Activated B cell treated with CpG ODN at 0.5 μM for 24 hours (primary cell): ENCODE results near the gene ARMC12. TPM values are rescaled to one million over a fixed set of nuclear protein-coding genes. Genes with fewer than 3 reads are reported as not detected.

Source experiments
- ATAC-seq: fragments of 200-7000 bp; cut with Tn5 transposase; one replicate; pipeline ENCODE4 v1.10.0; 2021; ENCODE audit warnings: low read depth, mild to moderate bottlenecking, moderate library complexity
- CTCF ChIA-PET: fragments of 350-600 bp; sonication (Branson Sonifier 250); formaldehyde crosslinking; loops from one replicate; lab custom pipeline; 2021; ENCODE audit warnings: antibody characterized with exemption; lab: Charles Lee
- POLR2A ChIA-PET: fragments of 350-600 bp; sonication (Branson Sonifier 250); formaldehyde crosslinking; loops from one replicate; lab custom pipeline; 2021; ENCODE audit warnings: antibody characterized with exemption; lab: Charles Lee
- DNase-seq: peaks from one replicate; pipeline ENCODE4 v3.0.0; 2022
- H3K27ac Mint-ChIP-seq: one replicate; pipeline ENCODE4 v1.8.0; 2020; ENCODE audit warnings: mixed read lengths
- H3K27me3 Mint-ChIP-seq: one replicate; pipeline ENCODE4 v1.8.0; 2021; ENCODE audit warnings: mixed read lengths
- H3K36me3 Mint-ChIP-seq: one replicate; pipeline ENCODE4 v1.8.0; 2021; ENCODE audit warnings: low read depth, mixed read lengths
- H3K4me1 Mint-ChIP-seq: one replicate; pipeline ENCODE4 v1.8.0; 2021; ENCODE audit warnings: mixed read lengths
- H3K4me3 Mint-ChIP-seq: one replicate; pipeline ENCODE4 v1.8.0; 2020; ENCODE audit warnings: mild to moderate bottlenecking, mixed read lengths
- H3K9me3 Mint-ChIP-seq: one replicate; pipeline ENCODE4 v1.8.0; 2020; ENCODE audit warnings: mixed read lengths
- CTCF ChIP-seq: fragments of 200-600 bp; IDR thresholded peaks from one replicate; pipeline ENCODE4 v1.8.0; 2022; ENCODE audit warnings: antibody characterized with exemption, mild to moderate bottlenecking
- intact Hi-C: fragments of 100-400 bp; cut with micrococcal nuclease; formaldehyde crosslinking; loops from one replicate; pipeline ENCODE4 v1.15.1; 2024
- total RNA-seq: library from RNA; stranded (reverse); gene quantifications from 2 replicates; pipeline ENCODE4 v1.2.3, GENCODE V29; 2022

The ARMC12 gene
- total RNA-seq, 1 donor from 2014 or later, result 0.89 TPM

- no peak for TF ChIP-seq CTCF
- H3K9me3 Mint-ChIP-seq, result peaks cover 2% of the 10 kb centered on the region
- H3K27me3 Mint-ChIP-seq, result no peaks in the 10 kb centered on the region
- ChIA-PET POLR2A (no interaction called here), CTCF (no interaction called here)
- H3K4me1 Mint-ChIP-seq, result no peaks in the 10 kb centered on the region
- H3K27ac Mint-ChIP-seq, result no peak overlapping the region
- H3K4me3 Mint-ChIP-seq, result no peak overlapping the region
- no peak for DNase-seq
- no peaks in the 10 kb centered on the region for H3K36me3 Mint-ChIP-seq
- intact Hi-C loops, result no loop called here
- ATAC-seq, result no peak
These were observed 33.3 kb upstream of the ARMC12 start for GRCh38 chr6:35703554-35703953.

- ChIA-PET CTCF (no interaction called here), POLR2A (no interaction called here)
- no peak for ATAC-seq
- intact Hi-C loops, result no loop called here
- no peak for TF ChIP-seq CTCF
- Mint-ChIP-seq H3K27ac (no peak overlapping the region), H3K27me3 (no peaks in the 10 kb centered on the region), H3K36me3 (no peaks in the 10 kb centered on the region), H3K4me3 (no peak overlapping the region), H3K4me1 (no peaks in the 10 kb centered on the region), H3K9me3 (peaks cover 2% of the 10 kb centered on the region)
- no peak for DNase-seq
These were observed 30.4 kb upstream of the ARMC12 start for GRCh38 chr6:35706468-35706867.

GRCh38 chr6:35707714-35708407 is 29.0 kb upstream of the ARMC12 start:
- no peaks in the 10 kb centered on the region for H3K4me1 Mint-ChIP-seq
- H3K4me3 Mint-ChIP-seq, result no peak overlapping the region
- ChIA-PET CTCF (no interaction called here), POLR2A (interaction anchor here (0.7 kb wide), 1 partner anchor 15 kb away, joined by 3 read pairs; no protein-coding TSS in a partner anchor)
- peaks cover 2% of the 10 kb centered on the region for H3K9me3 Mint-ChIP-seq
- no peak for ATAC-seq
- DNase-seq, result no peak
- no peaks in the 10 kb centered on the region for H3K27me3 Mint-ChIP-seq
- no peak overlapping the region for H3K27ac Mint-ChIP-seq
- no peak for TF ChIP-seq CTCF
- intact Hi-C loops, result no loop called here
- H3K36me3 Mint-ChIP-seq, result no peaks in the 10 kb centered on the region

- ChIA-PET POLR2A (no interaction called here), CTCF (no interaction called here)
- H3K9me3 Mint-ChIP-seq, result peaks cover under 1% of the 10 kb centered on the region
These were observed 28.2 kb upstream of the ARMC12 start for GRCh38 chr6:35708585-35708984.

More at GRCh38 chr6:35708585-35708984, 28.2 kb upstream of the ARMC12 start:
- Mint-ChIP-seq H3K4me3 (no peak overlapping the region), H3K27me3 (no peaks in the 10 kb centered on the region), H3K4me1 (no peaks in the 10 kb centered on the region), H3K36me3 (no peaks in the 10 kb centered on the region), H3K27ac (no peak overlapping the region)
- ATAC-seq, result no peak
- intact Hi-C loops, result no loop called here
- DNase-seq, result no peak
- no peak for TF ChIP-seq CTCF
